GM21515 (cell line): ENCODE data around the gene GALNT2.

Source experiments
- ATAC-seq: cut with Tn5 transposase; IDR thresholded peaks from one replicate; pipeline ENCODE4 v1.9.1; 2021; ENCODE audit not compliant: unreplicated experiment

GALNT2 gene

DNA sequence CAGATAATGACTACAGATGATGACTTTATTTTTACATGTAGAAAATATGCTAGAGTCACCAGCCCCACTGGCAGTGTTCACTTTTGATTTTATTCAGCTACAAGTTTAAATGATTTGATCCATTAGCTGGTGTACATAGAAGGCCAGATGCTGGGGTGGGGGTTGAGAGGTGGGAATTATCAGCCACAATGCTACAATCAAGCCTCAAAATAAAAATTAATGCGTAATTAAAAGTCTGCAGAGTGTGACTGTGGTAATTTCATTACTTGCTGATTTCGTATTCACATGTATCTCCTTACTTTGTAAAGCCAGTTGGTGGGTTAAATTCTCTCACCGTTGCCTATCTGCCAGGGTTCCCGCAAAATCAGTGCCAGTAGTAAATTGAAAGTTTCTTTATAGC lies 109.3 kb downstream of the GALNT2 start:
- ATAC-seq, result no peak

DNA sequence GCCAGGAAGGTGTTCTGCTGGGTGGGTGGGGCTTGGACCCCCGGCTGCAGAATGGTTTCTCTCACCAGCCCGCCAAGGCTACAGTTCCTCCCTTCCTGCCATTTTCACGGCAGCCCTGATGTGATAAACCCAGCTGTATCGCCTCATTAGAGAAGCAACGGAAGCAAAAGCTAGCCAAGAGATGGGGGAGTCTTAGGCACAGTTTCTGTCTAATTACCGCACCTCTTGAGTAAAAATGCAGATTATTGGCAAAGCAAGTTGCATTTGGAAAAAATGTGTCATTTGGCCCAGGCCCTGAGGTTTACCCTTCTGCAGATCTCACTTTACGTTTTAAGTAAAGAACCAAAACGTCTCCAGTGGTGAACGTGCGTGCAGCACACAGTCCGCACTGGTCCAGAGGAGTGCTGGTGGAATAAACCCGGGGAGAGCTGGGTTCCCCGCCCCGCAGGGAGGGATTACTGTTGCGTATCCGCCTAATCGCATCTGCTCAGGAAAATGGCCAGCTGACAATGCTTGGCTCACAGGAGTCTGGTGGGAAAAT lies 109.9 kb downstream of the GALNT2 start:
- ATAC-seq, result no peak

DNA sequence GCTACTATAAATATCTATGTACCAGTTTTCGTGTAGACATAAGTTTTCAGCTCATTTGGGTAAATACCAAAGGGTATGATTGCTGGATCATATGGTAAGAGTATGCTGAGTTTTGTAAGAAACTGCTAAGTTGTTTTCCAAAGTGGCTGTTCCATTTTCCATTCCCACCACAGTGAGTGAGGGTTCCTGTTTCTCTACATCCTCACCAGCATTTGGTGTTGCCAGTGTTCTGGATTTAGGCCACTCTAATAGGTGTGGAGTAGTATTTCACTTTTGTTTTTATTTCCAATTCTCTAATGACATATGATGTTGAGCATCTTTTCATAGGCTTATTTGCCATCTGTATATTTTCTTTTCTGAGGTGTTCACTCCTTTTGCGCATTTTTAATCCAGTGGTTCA lies 112.2 kb downstream of the GALNT2 start:
- ATAC-seq, result no peak

DNA sequence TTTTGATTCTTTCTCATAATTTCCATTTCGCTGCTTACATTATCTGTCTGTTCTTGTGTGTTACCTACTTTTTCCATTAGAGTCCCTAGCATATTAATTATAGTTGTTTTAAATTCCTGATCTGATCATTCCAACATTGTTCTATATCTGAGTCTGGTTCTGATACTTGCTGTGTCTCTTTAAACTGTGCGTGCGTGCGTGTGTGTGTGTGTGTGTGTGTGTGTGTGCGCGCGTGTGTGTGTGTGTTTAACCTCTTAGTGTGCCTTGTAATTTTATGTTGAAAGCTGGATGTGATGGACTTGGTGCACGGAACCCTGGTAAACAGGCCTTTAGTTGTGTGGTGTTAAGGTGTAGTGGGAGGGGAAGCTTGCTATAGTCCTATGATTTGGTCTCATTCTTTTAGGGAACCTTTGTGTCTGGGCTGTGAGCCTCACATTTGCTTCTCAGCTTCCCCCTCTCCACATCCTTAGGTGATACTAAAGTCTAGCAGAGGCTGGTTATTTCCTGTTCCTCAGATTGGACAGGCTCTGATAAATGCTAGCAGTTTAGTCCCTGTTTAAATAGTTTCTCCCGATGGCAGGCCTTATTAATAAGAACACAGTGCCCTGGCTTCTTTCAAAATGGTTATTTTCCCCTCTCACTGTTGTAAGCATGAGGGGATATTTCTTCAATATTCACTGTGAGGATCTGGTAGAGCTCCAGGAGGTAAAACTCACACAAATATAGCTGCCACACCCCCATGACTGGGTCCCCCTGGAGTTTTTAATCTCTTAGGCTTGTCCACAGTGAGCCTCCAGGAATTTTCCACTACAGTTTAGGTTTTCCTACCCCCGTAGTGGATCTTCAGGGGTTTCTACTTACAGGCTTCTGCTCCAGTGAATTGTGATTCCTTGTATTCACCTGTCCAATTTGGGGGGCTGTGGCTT lies 118.3 kb downstream of the GALNT2 start:
- ATAC-seq, result no peak

DNA sequence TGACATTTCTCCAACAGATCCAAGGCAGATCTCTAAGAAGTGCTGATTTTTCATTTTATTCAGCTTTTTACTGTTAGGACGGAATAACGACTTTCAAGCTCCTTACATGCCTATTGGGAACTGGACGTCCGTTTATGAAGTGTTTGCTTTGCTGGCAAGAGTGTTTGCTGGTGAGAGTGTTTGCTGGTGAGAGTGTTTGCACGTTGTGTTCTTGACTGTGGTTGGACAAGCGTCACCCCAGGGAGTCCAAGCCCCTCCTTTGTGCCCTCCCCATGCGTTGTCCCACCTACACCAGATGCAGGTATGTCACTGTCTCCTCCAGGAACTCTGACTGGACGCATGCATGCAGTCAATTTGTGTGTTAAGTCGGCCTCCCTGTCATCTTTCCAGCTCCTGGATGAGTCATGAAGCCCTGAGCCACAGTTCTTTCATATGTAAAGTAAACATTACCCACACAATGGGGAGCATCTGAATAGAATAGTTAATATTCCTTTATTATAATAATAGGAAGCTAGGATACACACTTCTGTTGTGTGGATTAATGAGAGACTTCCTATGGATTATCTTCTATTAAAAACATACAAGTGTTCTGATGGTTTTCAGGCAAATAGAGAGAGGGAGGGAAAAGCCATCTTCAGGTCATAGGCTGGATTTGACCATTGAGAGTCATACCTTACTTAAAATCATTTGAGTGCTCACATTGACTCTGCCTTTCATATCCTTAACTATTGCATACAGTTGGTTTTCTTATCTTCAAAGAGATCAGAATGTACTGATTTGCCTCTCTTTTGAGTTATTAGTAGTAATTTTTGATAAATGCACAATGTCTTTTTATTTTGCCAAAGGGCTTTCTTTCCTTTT lies 119.2 kb downstream of the GALNT2 start:
- ATAC-seq, result no peak

DNA sequence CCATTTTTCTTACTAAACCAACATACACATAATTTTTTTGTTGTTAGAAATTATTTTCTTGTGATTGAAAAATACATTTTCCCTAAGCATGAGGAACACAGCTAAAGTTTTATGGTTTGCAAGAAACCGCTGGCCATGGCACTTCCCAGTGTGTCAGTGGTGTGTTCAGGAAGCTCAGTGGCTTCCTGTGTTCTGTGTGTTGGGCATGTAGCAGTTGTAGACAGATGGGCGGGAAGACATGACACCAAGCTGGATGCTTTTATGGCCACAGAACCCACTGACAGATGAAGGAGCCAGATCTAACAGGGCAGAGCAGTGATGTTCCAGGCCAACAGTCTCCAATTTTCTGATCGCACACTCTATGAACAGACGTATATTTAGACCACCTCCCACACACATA lies 119.8 kb downstream of the GALNT2 start:
- ATAC-seq, result no peak

DNA sequence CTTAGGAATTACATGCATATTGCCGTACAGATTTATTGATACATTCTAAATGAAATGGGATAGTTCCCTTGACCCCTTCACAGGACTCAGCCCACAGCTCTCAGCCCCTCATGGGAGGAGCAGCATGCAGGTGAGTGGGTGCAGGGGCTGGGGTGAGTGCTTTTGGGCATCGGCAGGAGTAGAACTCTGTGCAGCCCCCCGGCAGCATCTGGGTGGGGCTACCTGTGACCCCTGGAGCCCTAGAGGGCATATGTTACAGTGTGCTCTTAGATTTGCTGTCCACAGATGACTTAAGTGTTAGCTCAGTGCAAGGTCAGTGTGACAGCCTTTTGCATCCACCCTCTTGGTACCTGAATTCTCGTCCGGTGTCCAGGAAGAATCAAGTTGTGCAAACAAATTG lies 120.3 kb downstream of the GALNT2 start:
- ATAC-seq, result no peak

DNA sequence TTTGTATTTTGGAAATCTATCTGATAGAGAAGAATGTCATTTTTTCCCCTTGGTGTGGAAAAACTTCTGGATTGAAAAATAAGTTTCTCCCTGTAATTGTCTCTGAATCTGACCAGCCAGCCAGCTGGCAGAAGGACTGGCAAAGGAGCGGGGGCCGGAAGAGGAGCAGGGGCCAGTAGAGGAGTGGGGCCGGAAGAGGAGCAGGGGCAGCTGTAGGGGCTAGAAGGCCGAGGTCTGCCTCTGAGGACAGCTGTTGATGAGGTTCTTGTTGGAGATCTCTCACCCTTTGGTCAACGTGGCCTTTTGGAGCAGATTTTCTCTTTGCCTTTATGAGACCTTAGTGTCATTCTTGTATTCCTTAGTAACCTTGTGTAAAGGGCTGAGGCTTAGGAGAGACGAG lies 121.8 kb downstream of the GALNT2 start:
- no peak for ATAC-seq

DNA sequence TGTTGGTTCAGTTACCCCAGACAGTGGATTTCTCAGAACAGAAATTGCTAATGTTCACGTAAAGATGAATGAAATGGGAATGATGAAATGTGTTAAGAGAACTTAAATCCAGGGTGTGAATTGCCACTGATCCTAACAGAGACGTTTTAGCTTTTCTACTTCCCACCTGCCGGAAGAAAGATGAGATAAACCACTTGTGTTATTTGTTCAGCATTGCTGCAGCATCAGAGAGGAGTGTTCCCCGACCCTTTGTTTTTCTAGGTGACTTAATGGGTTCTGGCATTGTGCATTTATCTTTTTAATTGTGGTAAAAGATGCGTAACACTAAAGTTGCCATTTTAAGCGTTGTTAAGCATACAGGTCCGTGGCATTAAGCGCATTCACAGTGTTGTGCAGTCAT lies 122.3 kb downstream of the GALNT2 start:
- no peak for ATAC-seq

DNA sequence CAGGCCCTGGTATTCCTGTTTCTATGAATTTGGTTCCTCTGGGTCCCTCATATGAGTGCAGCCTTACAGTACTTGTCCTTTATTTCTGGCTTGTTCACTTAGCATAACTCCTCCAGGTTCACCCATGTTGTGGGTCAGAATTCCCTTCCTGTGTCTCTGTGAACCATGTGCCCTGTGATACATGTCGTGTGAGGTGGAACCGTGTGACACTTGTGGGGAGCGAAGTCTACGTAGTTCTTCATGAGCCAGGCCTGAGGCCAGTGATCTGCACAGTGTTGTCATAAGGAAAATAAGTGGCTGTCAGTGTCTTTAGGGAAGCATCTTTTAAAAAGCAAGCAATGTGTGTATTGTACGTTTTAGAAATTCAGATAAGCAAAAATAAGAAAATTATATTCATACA lies 122.8 kb downstream of the GALNT2 start:
- no peak for ATAC-seq

DNA sequence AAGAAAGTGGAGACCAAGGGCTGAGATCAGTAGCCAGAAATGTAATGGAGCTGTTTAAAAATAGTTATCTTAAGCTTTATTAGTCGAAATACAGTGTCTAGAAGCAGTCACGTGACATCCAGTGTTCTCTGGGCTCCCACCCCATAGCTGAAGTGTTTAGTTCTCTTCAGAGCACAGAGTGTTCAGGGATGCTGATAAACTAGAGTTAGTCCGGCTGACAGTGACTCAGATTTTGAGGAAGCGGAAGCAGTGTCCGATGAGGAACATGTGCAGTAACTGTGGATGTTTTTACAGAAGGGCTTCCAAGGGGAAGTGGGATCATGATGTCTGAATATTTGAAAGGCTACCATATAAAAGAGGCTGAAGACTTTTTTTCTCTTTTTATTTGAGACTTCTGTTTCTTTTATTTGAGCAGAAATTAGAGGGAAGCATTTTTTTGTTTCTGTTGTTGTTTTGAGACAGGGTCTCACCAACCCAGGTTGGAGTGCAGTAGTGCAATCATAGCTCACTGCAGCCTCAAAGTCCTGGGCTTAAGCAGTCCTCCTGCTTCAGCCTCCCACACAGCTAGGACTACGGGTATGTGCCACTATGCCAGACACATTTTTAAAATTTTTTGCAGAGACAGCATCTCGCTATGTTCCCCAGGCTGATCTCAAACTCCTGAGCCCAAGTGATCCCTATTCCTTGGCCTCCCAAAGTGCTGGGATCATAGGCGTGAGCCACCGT lies 124.2 kb downstream of the GALNT2 start:
- no peak for ATAC-seq

DNA sequence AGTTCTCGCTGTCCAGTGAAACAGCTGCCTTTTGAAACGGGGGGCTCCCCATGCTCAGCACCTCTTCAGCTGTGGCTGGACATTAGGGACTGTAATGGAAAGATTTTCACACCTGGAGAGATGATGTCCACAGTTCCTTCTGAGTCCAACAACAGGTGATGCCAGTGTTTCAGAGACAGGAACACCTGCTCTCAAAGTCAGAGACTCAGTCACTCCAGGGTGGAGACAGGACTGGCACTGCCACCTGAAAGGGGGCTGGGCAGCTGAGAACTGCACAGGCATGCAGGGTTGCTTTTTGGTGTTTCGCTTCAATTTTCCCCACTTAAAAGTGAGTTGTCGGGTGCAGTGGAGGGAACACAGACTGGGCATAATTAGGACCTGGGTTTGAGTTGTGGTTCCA lies 124.8 kb downstream of the GALNT2 start:
- no peak for ATAC-seq

DNA sequence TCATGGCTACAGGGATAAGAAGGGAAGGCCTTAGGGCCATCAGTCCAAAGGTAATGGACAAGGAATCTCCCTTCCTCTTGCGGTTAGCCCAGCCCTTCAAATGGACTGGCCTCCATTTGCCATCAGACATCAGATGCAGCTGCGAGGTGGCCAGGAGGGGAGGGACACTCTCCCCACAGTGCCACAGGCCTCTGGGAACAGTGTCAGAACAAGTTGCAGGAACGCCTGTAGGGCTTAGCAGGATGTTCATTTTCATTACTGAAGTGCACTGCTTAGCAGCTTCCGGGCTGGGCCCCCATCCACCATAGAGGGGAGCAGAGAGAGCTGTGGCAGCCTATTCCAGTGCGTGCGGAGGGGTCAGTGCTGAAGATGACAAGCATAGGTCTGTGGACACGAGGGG lies 127.5 kb downstream of the GALNT2 start:
- ATAC-seq, result no peak

DNA sequence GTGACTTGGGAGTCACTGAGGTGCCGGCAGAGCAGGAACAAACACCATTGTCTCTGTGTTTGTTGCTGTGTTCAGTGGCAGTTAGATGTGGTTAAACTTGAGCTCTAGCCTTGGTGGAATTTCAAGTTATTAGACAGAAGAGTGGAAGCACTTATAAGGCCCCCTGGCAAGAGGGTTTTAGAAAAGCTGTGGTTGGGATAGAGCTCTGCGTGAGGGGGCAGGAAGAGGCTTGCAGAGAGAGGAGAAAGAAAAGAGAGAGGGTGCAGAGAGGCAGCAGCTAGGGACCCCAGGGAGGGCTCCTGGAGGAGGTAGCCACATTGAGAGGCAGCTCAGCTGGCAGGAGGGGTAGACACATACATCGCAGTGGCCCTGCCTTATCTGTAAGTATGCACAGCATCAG lies 128.2 kb downstream of the GALNT2 start:
- ATAC-seq, result no peak

DNA sequence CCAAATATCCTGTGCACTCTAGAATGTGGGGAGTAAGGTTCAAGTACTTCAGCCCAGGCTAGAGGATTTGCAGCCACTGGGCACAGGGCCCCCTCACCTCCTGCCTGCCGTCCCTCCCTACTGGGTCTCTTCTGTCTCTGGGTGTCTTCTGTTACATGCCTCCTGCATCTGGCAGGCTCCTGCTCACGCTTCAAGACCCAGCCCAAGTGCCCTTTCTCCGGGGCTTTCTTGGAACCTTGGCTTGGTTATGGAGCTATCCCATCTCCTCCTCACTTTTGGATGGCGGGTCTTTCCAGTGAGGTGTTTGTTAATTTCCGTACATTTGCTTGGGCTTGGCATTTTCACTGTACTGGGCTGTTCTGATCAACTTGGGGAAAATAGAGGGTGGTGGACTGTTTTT lies 129.0 kb downstream of the GALNT2 start:
- ATAC-seq, result no peak

DNA sequence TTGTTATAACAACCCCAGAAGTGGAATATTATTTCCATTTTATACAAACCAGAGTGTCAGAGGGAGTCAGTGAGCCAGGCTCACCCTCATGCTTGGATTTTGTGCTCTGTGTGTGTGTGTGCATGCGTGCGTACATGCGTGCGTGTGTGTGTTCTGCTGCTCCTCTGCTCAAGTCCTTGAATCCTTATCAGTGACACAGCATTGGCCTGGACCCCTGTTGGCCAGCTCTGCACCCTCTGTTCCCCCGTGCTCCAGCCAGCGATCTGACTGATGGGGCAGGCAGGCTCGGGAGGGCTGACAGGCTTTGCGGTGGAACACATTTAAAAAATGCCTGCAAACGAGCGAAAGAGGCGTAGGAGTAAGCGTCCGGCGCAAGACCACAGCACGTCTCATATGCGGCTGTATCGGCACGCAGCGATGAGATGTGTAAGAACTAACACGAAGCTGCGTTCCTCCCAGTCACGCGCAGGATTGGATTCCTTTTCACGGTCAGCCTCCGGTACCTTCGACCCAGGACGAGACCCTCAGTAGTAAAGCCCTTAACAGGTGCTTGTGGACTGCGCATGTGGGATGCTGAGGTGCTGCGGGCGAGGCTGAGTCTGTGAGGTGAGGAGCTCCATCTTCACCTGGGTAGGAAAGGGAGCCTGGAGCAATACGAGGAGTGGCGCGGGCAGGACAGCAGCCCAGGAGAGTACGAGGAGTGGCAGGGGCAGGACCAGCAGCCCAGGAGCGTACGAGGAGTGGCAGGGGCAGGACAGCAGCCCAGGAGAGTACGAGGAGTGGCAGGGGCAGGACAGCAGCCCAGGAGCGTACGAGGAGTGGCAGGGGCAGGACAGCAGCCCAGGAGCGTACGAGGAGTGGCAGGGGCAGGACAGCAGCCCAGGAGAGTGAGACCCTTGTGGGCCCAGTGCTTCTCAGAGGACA lies 130.9 kb downstream of the GALNT2 start:
- no peak for ATAC-seq

DNA sequence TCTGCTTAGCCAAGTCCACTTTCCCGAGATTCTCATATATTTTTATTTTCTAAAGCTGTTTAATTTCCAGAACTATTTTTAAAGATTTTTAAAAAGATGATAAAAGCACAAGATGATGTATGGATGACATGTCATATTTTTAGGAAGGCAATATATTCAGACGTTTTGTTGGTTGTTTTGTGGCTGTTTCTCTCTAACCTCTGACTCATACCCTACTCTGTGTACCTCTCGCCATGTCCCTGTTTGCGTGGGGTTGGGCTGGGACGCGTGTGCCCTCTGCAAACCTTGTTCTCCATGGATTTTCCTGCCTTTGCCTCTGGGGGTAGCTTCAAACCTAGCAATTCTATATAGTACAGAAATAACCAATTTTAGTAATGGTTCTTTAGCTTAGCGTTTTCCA lies 132.0 kb downstream of the GALNT2 start:
- no peak for ATAC-seq

DNA sequence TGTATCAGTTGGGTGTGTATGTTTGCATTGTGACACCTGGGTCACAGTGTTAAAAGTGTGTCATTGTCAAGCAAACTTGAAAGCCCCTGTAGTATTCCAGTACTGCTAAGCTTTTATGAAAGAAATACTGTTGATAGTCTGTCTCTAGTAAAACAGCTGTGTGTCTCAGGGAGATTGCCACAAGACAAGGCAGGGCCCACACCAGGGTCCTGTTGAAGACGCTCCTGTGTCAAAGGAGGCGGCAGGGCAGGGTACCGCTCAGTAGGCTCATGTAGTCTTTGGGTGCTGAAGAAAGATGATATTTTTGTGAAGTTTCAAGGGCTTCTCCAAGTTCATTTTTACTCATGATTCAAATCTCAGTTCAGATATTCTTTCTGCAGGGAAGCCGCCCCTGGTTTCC lies 132.5 kb downstream of the GALNT2 start:
- no peak for ATAC-seq

DNA sequence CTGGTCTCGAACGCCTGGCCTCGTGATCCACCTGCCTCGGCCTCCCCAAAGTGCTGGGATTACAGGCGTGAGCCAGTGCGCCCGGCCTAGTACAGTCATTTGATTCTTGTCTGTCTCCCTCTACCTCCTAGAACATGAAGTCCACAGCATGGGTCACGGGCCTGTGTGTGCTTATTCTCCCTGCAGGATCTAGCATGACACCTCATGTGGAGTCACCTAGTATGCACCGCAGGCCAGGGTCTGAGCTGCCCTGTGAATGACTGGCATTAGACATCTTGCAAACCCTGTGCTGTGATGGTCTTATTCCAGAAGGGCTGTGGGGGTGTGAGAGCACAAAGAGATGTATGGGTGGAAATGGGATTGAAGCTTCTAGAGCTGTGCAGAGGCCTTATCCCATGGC lies 133.2 kb downstream of the GALNT2 start:
- ATAC-seq, result no peak

DNA sequence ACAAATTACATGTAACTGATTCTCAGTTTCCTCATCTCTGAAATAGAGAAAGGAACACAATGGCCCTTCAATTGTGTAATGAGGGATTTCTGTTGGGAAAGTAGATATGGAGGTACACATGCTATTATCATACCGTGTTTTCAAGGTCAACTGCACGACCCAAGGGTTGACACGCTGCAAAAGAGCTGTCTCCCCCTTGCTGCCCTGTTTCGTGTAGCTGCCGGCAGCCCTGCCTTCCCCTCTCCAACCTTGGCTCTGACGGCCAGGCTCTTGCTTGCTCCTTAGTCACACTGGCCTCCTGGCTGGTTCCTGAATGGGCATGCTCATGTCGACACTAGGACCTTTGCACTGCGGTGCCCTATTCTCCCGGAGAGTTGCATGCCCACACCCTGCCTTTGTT lies 134.4 kb downstream of the GALNT2 start:
- no peak for ATAC-seq
